Esophagus squamous epithelium (tissue), 4 donors: ENCODE results near the gene COX8A.

Source experiments
- POLR2A ChIP-seq, 4 donors: fragments of 450-650 bp; IDR thresholded peaks; one replicate each; pipeline ENCODE4 v1.6.1; 2017; ENCODE audit warnings: antibody characterized with exemption in 4 of 4, mild to moderate bottlenecking in 4 of 4, moderate library complexity in 3 of 4
- TF ChIP-seq, protein P1 (sequence below), 6 experiments: fragments of 450-650 bp in 4 of 6; fragments of 200-600 bp in 2 of 6; sonication (generic) in 2 of 6; IDR thresholded peaks; one replicate each; pipeline ENCODE4 v1.5.1; 2016 to 2019; ENCODE audit warnings: antibody characterized with exemption in 6 of 6, mild to moderate bottlenecking in 4 of 6, moderate library complexity in 4 of 6

GRCh38 chr11:63938479-63939396 is 35.7 kb upstream of the COX8A start, which contains the start of gene NAA40:
- TF ChIP-seq, protein P1, sequence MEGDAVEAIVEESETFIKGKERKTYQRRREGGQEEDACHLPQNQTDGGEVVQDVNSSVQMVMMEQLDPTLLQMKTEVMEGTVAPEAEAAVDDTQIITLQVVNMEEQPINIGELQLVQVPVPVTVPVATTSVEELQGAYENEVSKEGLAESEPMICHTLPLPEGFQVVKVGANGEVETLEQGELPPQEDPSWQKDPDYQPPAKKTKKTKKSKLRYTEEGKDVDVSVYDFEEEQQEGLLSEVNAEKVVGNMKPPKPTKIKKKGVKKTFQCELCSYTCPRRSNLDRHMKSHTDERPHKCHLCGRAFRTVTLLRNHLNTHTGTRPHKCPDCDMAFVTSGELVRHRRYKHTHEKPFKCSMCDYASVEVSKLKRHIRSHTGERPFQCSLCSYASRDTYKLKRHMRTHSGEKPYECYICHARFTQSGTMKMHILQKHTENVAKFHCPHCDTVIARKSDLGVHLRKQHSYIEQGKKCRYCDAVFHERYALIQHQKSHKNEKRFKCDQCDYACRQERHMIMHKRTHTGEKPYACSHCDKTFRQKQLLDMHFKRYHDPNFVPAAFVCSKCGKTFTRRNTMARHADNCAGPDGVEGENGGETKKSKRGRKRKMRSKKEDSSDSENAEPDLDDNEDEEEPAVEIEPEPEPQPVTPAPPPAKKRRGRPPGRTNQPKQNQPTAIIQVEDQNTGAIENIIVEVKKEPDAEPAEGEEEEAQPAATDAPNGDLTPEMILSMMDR (IDR thresholded peaks at IDR 0.05), result peak in 3 of 6 experiments; percentile 11 to 30 (median 12)
- peak in 1 of 4 donors; percentile 11 for TF ChIP-seq POLR2A (IDR thresholded peaks at IDR 0.05)
